A673 (cell line): ENCODE results near the gene CBFA2T3. TPM values are rescaled to one million over a fixed set of nuclear protein-coding genes. Genes with fewer than 3 reads are reported as not detected.

ENCODE experiments used
- BruUV-seq: library from RNA; stranded (reverse); fragments of 400-500 nt; replicated peaks from 2 replicates; lab custom pipeline; 2021; lab: Mats Ljungman, UMichigan
- CTCF ChIA-PET: fragments of 300-600 bp; sonication (Branson Sonifier 250); formaldehyde crosslinking; loops from one replicate; lab custom pipeline; 2022; ENCODE audit warnings: antibody characterized with exemption; lab: Charles Lee
- POLR2A ChIA-PET: fragments of 300-600 bp; sonication (Branson Sonifier 250); formaldehyde crosslinking; loops from one replicate; lab custom pipeline; 2022; ENCODE audit warnings: antibody characterized with exemption; ENCODE audit not compliant: low non-redundant PET; lab: Charles Lee
- DNase-seq: peaks from one replicate; pipeline ENCODE4 v3.0.0-alpha.2; 2015; ENCODE audit warnings: low spot score
- H3K27ac ChIP-seq: fragments of 200-600 bp; sonication (generic); 2 replicates; pipeline ENCODE4 v1.5.1; 2016; ENCODE audit warnings: mixed run types, low read depth, mild to moderate bottlenecking, mixed read lengths, antibody characterized with exemption, low read length; ENCODE audit not compliant: poor library complexity, severe bottlenecking
- H3K27me3 ChIP-seq: fragments of 200-600 bp; sonication (generic); replicated peaks from 2 replicates; pipeline ENCODE4 v1.6.1; 2017; ENCODE audit warnings: mixed run types, low read depth, mild to moderate bottlenecking, mixed read lengths, antibody characterized with exemption, low read length; ENCODE audit not compliant: insufficient read depth, poor library complexity
- H3K36me3 ChIP-seq: fragments of 200-600 bp; sonication (generic); 2 replicates; pipeline ENCODE4 v1.6.1; 2016; ENCODE audit warnings: mixed run types, mild to moderate bottlenecking, mixed read lengths, antibody characterized with exemption, low read length; ENCODE audit not compliant: insufficient read depth, poor library complexity, severe bottlenecking
- H3K4me1 ChIP-seq: fragments of 200-600 bp; sonication (generic); 2 replicates; pipeline ENCODE4 v1.6.1; 2017; ENCODE audit warnings: mixed run types, mild to moderate bottlenecking, mixed read lengths, antibody characterized with exemption, low read length; ENCODE audit not compliant: insufficient read depth, poor library complexity, severe bottlenecking
- H3K4me3 ChIP-seq: fragments of 200-600 bp; sonication (generic); 2 replicates; pipeline ENCODE4 v1.5.1; 2016; ENCODE audit warnings: low read depth, mixed run types, mild to moderate bottlenecking, mixed read lengths, low read length; ENCODE audit not compliant: poor library complexity, severe bottlenecking
- H3K9me3 ChIP-seq: fragments of 200-600 bp; sonication (generic); 2 replicates; pipeline ENCODE4 v1.6.1; 2016; ENCODE audit warnings: mixed run types, low read depth, mild to moderate bottlenecking, mixed read lengths, antibody characterized with exemption, low read length; ENCODE audit not compliant: poor library complexity, severe bottlenecking
- CTCF ChIP-seq: fragments of 300-800, 200-600 bp; sonication (generic); conservative IDR thresholded peaks from 2 replicates; pipeline ENCODE4 v1.5.1; 2017; ENCODE audit warnings: low read depth, mild to moderate bottlenecking, antibody characterized with exemption, low read length, moderate library complexity, mixed read lengths
- EZH2 ChIP-seq: fragments of 200-600 bp; sonication (generic); IDR thresholded peaks from 2 replicates; pipeline ENCODE4 v1.6.1; 2017; ENCODE audit warnings: borderline replicate concordance, low read depth, mild to moderate bottlenecking, mixed read lengths, antibody characterized with exemption, low read length; ENCODE audit not compliant: poor library complexity, severe bottlenecking
- intact Hi-C: fragments of 100-400 bp; cut with micrococcal nuclease; formaldehyde crosslinking; loops from one replicate; pipeline ENCODE4 v1.10.0; 2022; ENCODE audit not compliant: unreplicated experiment
- total RNA-seq: library from RNA; stranded (reverse); gene quantifications from 2 replicates; pipeline ENCODE4 v1.2.3, GENCODE V29; 2021

Gene CBFA2T3
- total RNA-seq, 1 experiment from 2014 or later = 1.7 TPM

GRCh38 chr16:88963583-88963982, 13.4 kb downstream of the CBFA2T3 start:
- POLR2A ChIA-PET = interaction anchor here (0.5 kb wide), 1 partner anchor 14 kb away, joined by 3 read pairs; no protein-coding TSS in a partner anchor
- BruUV-seq = no TSS peak
- CTCF ChIA-PET = no interaction called here
- H3K9me3 ChIP-seq = no peaks in the 10 kb centered on the region
- H3K27me3 ChIP-seq = peaks cover 3% of the 10 kb centered on the region
- TF ChIP-seq CTCF (no peak), EZH2 (no peak)
- H3K36me3 ChIP-seq = no peaks in the 10 kb centered on the region
- no peak for DNase-seq
- no peak overlapping the region for H3K4me3 ChIP-seq
- no peaks in the 10 kb centered on the region for H3K4me1 ChIP-seq
- intact Hi-C loops = no loop called here
- H3K27ac ChIP-seq = no peak overlapping the region

GRCh38 chr16:88962478-88963152, 14.4 kb downstream of the CBFA2T3 start:
- no peaks in the 10 kb centered on the region for H3K36me3 ChIP-seq
- H3K9me3 ChIP-seq = no peaks in the 10 kb centered on the region
- CTCF ChIA-PET = no interaction called here
- intact Hi-C loops = no loop called here
- no peaks in the 10 kb centered on the region for H3K4me1 ChIP-seq
- TF ChIP-seq CTCF = no peak
- no peak for TF ChIP-seq EZH2
- no peak overlapping the region for H3K4me3 ChIP-seq
- H3K27ac ChIP-seq = no peak overlapping the region
- no peak for DNase-seq
- no TSS peak for BruUV-seq
- peaks cover 4% of the 10 kb centered on the region for H3K27me3 ChIP-seq
- POLR2A ChIA-PET = interaction anchor here (0.5 kb wide), 1 partner anchor 13 kb away, joined by 3 read pairs; no protein-coding TSS in a partner anchor

- TF ChIP-seq CTCF (no peak), EZH2 (no peak)
- Histone ChIP-seq H3K36me3 (no peaks in the 10 kb centered on the region), H3K9me3 (no peaks in the 10 kb centered on the region), H3K4me3 (no peak overlapping the region), H3K27me3 (peaks cover 9% of the 10 kb centered on the region), H3K27ac (no peak overlapping the region), H3K4me1 (no peaks in the 10 kb centered on the region)
- POLR2A ChIA-PET = no interaction called here
- CTCF ChIA-PET = no interaction called here
- intact Hi-C loops = no loop called here
- no TSS peak for BruUV-seq
- no peak for DNase-seq
Observed at GRCh38 chr16:88961011-88961410, 16.0 kb downstream of the CBFA2T3 start.
